ENCODE data around the gene BACE2. TPM values are rescaled to one million over a fixed set of nuclear protein-coding genes. Genes with fewer than 3 reads are reported as not detected.
A peak's percentile ranks its signal among the peaks of the same experiment; 100 is the strongest.

BACE2 gene
- total and polyA plus RNA-seq, 2 of the 13 experiments (the other 11 are each of a cell fraction or from before 2014, with no cell fraction given): 0.07 to 0.11 TPM

GRCh38 chr21:41325138-41325912 is 157.4 kb downstream of the BACE2 start:
- Histone ChIP-seq H3K27ac (ENCODE audit: extremely low read length, insufficient read depth, low read length) (peak overlapping the region; percentile 96), H3K4me3 (replicated peaks in 1 of 3; ENCODE audit: insufficient read depth in 1 of 3, low read depth in 2 of 3, low read length in 3 of 3) (peak overlapping the region in 2 of 3 experiments; percentile 2 to 34; a peak in 3 of 6 replicates), H3K36me3 (replicated peaks in 1 of 2; ENCODE audit: control insufficient read depth in 1 of 2, insufficient read depth in 2 of 2, low read length in 2 of 2) (peaks cover 4 to 15% of the 10 kb centered on the region in 2 experiments), H2AFZ (ENCODE audit: low read length) (no peak overlapping the region), H3K79me2 (ENCODE audit: insufficient read depth, low read length) (peaks cover 45% of the 10 kb centered on the region), H3K4me1 (ENCODE audit: insufficient read depth, low read length) (peaks cover 75% of the 10 kb centered on the region), H4K20me1 (ENCODE audit: insufficient read depth, low read length) (no peaks in the 10 kb centered on the region), H3K27me3 (ENCODE audit: control insufficient read depth in 1 of 2, insufficient read depth in 2 of 2, low read length in 2 of 2) (no peaks in the 10 kb centered on the region), H3K9me3 (ENCODE audit: low read length) (no peaks in the 10 kb centered on the region), H3K4me2 (ENCODE audit: low read depth, low read length) (peak overlapping the region; percentile 97), H3K9ac (ENCODE audit: insufficient read depth, low read depth, low read length) (peak overlapping the region; percentile 46)
- POLR2A ChIA-PET: interaction anchor here (0.8 to 8.6 kb wide), 6 partner anchors 9 to 46 kb away, joined by 3 to 105 read pairs (median 4); partner anchors contain the start of gene FAM3B
- CTCF ChIA-PET (ENCODE audit: low intra/inter-chr PET ratio, low total read pairs): no interaction called here
- BruUV-seq (replicated peaks): no TSS peak
- ATAC-seq (no peak), DNase-seq (ENCODE audit: low spot score) (peak; percentile 78), FAIRE-seq (no peak)
- in situ Hi-C loops (cut with HindIII; ENCODE audit: extremely low pct_ligation_motif_present, low pct_unique_long_range_greater_than_20kb) (no loop called here), intact Hi-C loops (cut with micrococcal nuclease; ENCODE audit: unreplicated experiment) (no loop called here)
- WGBS (ENCODE audit: low lambda C conversion rate): 72% methylated on average over 7 of the region's 7 CpGs
- TF ChIP-seq ZBTB7B (CRISPR knock-in tag; IDR thresholded peaks at IDR 0.05) (no peak), ZBTB33 (CRISPR knock-in tag; IDR thresholded peaks at IDR 0.05) (peak; percentile 70; the same call in 1 of the 2 replicates), ZNF10 (CRISPR knock-in tag; IDR thresholded peaks at IDR 0.05; ENCODE audit: borderline replicate concordance, low read depth) (no peak), ELF3 (CRISPR knock-in tag; IDR thresholded peaks at IDR 0.05) (0 out of 2 replicates have a peak, but pooled peaks have one; percentile 26), HNF1B (CRISPR knock-in tag; IDR thresholded peaks at IDR 0.05) (no peak), NCOA2 (CRISPR knock-in tag; IDR thresholded peaks at IDR 0.05) (no peak; the same call in 1 of the 2 replicates), TCF7 (IDR thresholded peaks at IDR 0.05; ENCODE audit: low read depth) (peak; percentile 45; the same call in 1 of the 2 replicates), SYNCRIP (IDR thresholded peaks at IDR 0.05; ENCODE audit: insufficient read depth, low read depth, low read length) (no peak), ONECUT2 (CRISPR knock-in tag; IDR thresholded peaks at IDR 0.05) (peak; percentile 19; the same call in 1 of the 2 replicates), ZNF782 (CRISPR knock-in tag; IDR thresholded peaks at IDR 0.05; ENCODE audit: borderline replicate concordance) (no peak), SNRNP70 (IDR thresholded peaks at IDR 0.05; ENCODE audit: low read depth, low read length) (no peak), SNAI1 (CRISPR knock-in tag; IDR thresholded peaks at IDR 0.05; ENCODE audit: borderline replicate concordance) (no peak), PLRG1 (conservative IDR thresholded peaks at IDR 0.05) (no peak), ETS1 (CRISPR knock-in tag; IDR thresholded peaks at IDR 0.05) (no peak), SRSF1 (optimal IDR thresholded peaks at IDR 0.05; ENCODE audit: low read depth, low read length) (no peak), HDAC2 (CRISPR knock-in tag; IDR thresholded peaks at IDR 0.05) (peak; percentile 16; the same call in 1 of the 2 replicates), ZFP62 (CRISPR knock-in tag; IDR thresholded peaks at IDR 0.05) (no peak), DBP (CRISPR knock-in tag; IDR thresholded peaks at IDR 0.05; ENCODE audit: not compliant biosample characterization) (no peak), PRPF4 (IDR thresholded peaks at IDR 0.05; ENCODE audit: low read depth, low read length, poor library complexity, severe bottlenecking) (peak; percentile 60)
